Tibial artery (tissue), 4 donors: ENCODE data around the gene CUX1.

Experiments
- DNase-seq, 2 donors: peaks; one replicate each; pipeline ENCODE4 v3.0.0-alpha.2; 2019
- H3K27ac ChIP-seq, 2 donors: fragments of 200-600 bp; sonication (generic) in 1 of 2; 1 replicate in 1 of 2; 2 replicates in 1 of 2; pipeline ENCODE4 v1.5.1; 2018 to 2019; ENCODE audit warnings: mild to moderate bottlenecking in 1 of 2
- H3K27me3 ChIP-seq, 2 donors: fragments of 200-600 bp; sonication (generic) in 1 of 2; one replicate each; pipeline versions ENCODE4 v1.5.1 to v1.6.0; 2016 to 2019
- H3K36me3 ChIP-seq, 3 donors: fragments of 200-600 bp; sonication (generic) in 2 of 3; one replicate each; pipeline ENCODE4 v1.5.1; 2016 to 2019; ENCODE audit warnings: mild to moderate bottlenecking in 2 of 3
- H3K4me1 ChIP-seq, 4 donors: fragments of 200-600 bp; sonication (generic) in 2 of 4; 1 replicate in 3 of 4; 2 replicates in 1 of 4; pipeline ENCODE4 v1.5.1; 2016 to 2019
- H3K4me3 ChIP-seq, 2 donors: fragments of 200-600 bp; sonication (generic) in 1 of 2; 1 replicate in 1 of 2; 2 replicates in 1 of 2; pipeline ENCODE4 v1.5.1; 2018 to 2019; ENCODE audit warnings: mild to moderate bottlenecking in 2 of 2
- H3K9me3 ChIP-seq, 3 donors: fragments of 200-600 bp; sonication (generic) in 1 of 3; one replicate each; pipeline ENCODE4 v1.5.1; 2016 to 2019
- CTCF ChIP-seq, 2 experiments: fragments of 200-600 bp in 1 of 2; fragments of 450-650 bp in 1 of 2; IDR thresholded peaks; one replicate each; pipeline ENCODE4 v1.5.1; 2017 to 2019; ENCODE audit warnings: antibody characterized with exemption in 2 of 2, mild to moderate bottlenecking in 1 of 2, moderate library complexity in 1 of 2
- intact Hi-C: fragments of 100-400 bp; cut with DNase I; formaldehyde crosslinking; loops from one replicate; pipeline ENCODE4 v1.15.0; 2023; ENCODE audit warnings: low total_unique reads

CUX1 gene

GRCh38 chr7:102044984-102045673 is 227.7 kb downstream of the CUX1 start:
- Histone ChIP-seq H3K36me3 (no peaks in the 10 kb centered on the region), H3K4me3 (peak overlapping the region; percentile 28 to 41), H3K9me3 (no peaks in the 10 kb centered on the region), H3K27ac (peak overlapping the region; percentile 25 to 42), H3K4me1 (peaks cover 0 to 33% (median 11%) of the 10 kb centered on the region in 4 donors), H3K27me3 (no peaks in the 10 kb centered on the region)
- no peak for TF ChIP-seq CTCF (IDR thresholded peaks at IDR 0.05)
- intact Hi-C loops = no loop called here
- DNase-seq = peak; percentile 55 to 63

- Histone ChIP-seq H3K27ac (peak overlapping the region in 1 of 2 donors; percentile 42), H3K4me1 (peaks cover 0 to 33% (median 11%) of the 10 kb centered on the region in 4 donors), H3K36me3 (no peaks in the 10 kb centered on the region), H3K9me3 (no peaks in the 10 kb centered on the region), H3K4me3 (peak overlapping the region; percentile 28 to 41), H3K27me3 (no peaks in the 10 kb centered on the region)
- no peak for TF ChIP-seq CTCF (IDR thresholded peaks at IDR 0.05)
- no peak for DNase-seq
- intact Hi-C loops = no loop called here
Measured at GRCh38 chr7:102045681-102046372, 228.4 kb downstream of the CUX1 start.

GRCh38 chr7:102046373-102047117 is 229.1 kb downstream of the CUX1 start:
- H3K27me3 ChIP-seq = no peaks in the 10 kb centered on the region
- intact Hi-C loops = no loop called here
- no peak for DNase-seq
- H3K4me3 ChIP-seq = no peak overlapping the region
- H3K27ac ChIP-seq = no peak overlapping the region
- no peaks in the 10 kb centered on the region for H3K36me3 ChIP-seq
- no peak for TF ChIP-seq CTCF (IDR thresholded peaks at IDR 0.05)
- no peaks in the 10 kb centered on the region for H3K9me3 ChIP-seq
- peaks cover 0 to 33% (median 11%) of the 10 kb centered on the region in 4 donors for H3K4me1 ChIP-seq

DNA sequence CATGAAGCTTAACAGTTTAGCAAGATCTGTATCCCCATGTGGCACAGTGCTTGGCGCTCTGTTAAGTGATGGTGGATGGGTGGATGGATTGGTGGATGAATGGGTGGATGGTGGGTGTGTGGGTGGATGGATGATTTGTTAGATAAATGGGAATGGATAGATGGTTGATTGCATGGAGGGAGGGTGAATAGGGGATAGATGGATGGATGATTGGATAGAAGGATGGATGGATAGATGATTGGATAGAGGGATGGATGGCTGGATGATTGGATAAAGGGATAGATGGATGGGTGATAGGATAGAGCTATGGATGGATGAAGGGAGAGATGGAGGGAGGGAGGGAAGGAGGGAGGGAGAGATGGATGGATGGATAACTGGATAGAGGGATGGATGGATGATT is 229.7 kb downstream of the CUX1 start:
- no peaks in the 10 kb centered on the region for H3K27me3 ChIP-seq
- no peak for TF ChIP-seq CTCF (IDR thresholded peaks at IDR 0.05)
- peaks cover 0 to 27% (median 9%) of the 10 kb centered on the region in 4 donors for H3K4me1 ChIP-seq
- DNase-seq = no peak
- H3K9me3 ChIP-seq = no peaks in the 10 kb centered on the region
- no peak overlapping the region for H3K4me3 ChIP-seq
- no peak overlapping the region for H3K27ac ChIP-seq
- intact Hi-C loops = no loop called here
- H3K36me3 ChIP-seq = no peaks in the 10 kb centered on the region

DNA sequence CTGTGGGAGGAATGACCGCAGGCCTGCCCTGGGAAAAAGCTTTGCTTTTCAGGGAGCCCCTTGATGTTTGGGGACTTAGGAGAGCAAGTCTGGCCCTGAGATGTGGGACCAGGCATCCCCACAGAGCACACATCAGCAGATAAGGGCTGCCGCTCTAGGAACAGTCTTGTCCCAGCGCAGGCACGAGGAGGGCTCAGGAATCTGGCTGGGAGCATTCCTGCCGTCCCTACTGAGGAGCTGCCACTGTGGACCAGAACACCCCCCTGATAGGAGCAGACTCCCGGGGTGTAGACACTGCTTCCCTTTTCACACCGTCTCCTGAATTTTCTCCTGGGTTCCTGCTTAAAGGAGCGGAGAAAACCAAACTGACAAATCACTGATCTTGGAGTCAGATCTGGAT is 232.3 kb downstream of the CUX1 start:
- H3K4me1 ChIP-seq = peaks cover 0 to 16% (median 8%) of the 10 kb centered on the region in 4 donors
- no peak for DNase-seq
- no peak for TF ChIP-seq CTCF (IDR thresholded peaks at IDR 0.05)
- no peaks in the 10 kb centered on the region for H3K27me3 ChIP-seq
- intact Hi-C loops = no loop called here
- H3K9me3 ChIP-seq = peaks cover 0 to 11% (median 3%) of the 10 kb centered on the region in 3 donors
- no peaks in the 10 kb centered on the region for H3K36me3 ChIP-seq
- no peak overlapping the region for H3K27ac ChIP-seq
- H3K4me3 ChIP-seq = no peak overlapping the region
